Activated gamma-delta T cell (primary cell): ENCODE results near the gene ATP5F1E.
"Not testable (repeated sequence)": the region's sequence is repeated elsewhere in the genome, so short reads cannot be mapped to it uniquely, and the experiment has no call there.

Source experiments
- DNase-seq: peaks from one replicate; lab custom pipeline; 2025; lab: John Stamatoyannopoulos, UW

ATP5F1E gene

GRCh38 chr20:59042796-59043631, 10.9 kb upstream of the ATP5F1E start:
- peak; percentile 95 for DNase-seq

GRCh38 chr20:59042151-59042795, 10.1 kb upstream of the ATP5F1E start, which contains the start of gene PRELID3B:
Gene PRELID3B, minus strand, starts transcription at chr20:59042786. Its CDS starts 56 bp downstream, at chr20:59042730.
- peak; percentile 42 for DNase-seq

DNA sequence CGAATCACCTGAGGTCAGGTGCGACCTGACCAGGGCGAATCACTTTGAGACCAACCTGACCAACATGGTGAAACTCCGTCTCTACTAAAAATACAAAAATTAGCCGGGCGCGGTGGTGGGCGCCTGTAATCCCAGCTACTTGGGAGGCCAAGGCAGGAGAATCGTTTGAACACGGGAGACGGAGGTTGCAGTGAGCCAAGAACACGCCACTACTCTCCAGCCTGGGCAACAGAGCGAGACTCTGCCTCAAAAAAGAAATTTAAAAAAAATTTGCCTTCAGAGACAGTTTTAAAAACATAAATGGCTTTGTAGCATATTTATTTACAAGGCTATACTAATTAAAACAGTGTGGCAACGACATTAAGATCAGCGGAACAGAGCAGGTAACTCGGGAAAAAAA, 9.4 kb upstream of the ATP5F1E start:
- DNase-seq = not testable (repeated sequence)

GRCh38 chr20:59040667-59041066, 8.5 kb upstream of the ATP5F1E start:
- no peak for DNase-seq

DNA sequence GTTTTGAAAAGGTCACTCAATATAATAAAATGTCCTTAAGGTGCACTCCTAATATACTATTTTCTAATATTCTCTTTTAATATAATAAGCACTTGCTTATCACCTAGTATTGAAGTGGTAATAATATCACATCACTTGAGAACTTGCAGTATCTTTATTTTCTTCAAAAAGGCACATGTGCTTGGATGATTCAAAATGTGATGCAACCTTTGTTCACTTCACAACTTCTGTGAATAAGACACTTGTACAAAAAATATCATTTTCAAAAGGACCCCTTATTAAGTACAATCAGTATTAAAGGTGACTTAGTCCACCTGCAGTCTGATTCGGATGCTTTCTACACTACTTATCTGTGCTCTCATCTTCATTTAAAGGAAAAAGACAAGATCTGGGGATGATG, 7.1 kb upstream of the ATP5F1E start:
- DNase-seq = no peak

DNA sequence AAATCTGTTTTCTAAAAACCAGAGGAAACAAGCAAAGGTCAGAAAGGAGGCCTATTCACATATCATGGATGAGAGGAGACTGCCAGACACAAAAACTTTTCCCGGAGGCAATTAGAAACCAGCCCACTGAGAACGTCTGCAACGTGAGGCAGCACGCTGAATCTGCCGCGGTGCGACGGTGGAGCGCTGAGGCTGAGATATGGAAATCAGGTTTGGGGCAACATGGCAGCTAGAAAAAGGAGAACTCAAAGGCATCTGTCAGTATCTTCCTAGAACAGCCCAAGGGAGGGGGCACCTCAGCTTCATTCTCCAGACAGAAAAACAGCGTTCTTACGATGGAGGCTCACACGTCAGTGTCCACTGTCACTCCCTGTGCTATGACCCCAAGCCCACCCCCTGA, 5.3 kb upstream of the ATP5F1E start:
- no peak for DNase-seq

DNA sequence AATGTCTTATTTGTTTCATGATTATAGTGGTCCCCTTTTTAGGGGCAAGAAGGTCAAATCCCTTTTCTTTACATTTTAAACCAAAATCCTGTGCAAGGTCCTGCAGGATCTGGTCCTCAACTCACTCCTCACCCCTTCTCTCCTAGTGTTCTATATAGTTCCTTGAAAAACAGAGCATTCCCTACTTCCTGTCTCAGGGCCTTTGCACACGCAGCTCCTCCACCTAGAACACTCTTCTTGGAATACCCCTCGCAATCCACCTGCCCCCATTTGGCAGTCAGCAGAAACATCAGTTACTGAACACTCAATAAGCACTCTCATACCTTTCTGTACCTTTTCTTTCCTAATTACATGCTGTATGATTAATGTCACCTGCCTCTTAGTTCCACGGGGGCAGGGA, 3.2 kb upstream of the ATP5F1E start:
- DNase-seq = no peak

DNA sequence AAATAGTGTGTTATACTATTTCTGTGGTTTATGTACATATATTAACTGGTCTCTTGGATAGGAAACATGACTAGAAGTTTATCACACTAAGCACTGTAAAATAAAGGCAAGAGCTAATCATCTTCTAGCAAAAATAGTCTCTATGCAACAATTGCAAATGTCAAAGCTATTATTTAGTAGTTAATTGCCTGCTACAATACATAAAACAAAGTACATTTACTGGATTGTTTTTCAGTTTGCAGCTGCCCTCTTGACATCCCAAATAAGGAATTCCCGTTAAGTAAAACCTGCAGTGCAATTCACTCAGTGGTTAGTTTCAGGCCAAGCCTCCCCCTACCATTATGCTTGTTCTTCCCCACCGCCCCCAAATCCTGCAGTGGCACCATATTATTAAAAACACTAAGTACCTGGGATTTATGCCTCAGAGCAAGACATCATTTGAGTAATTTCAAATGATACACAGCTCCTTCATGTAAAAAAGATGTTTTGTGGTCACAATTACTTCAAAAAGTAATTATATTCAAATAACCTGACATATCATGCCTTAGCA, 1.6 kb upstream of the ATP5F1E start:
- no peak for DNase-seq

- DNase-seq = no peak
Observed at GRCh38 chr20:59033093-59033492, 958 bp upstream of the ATP5F1E start.

- DNase-seq = no peak
Observed at GRCh38 chr20:59032713-59033059, 551 bp upstream of the ATP5F1E start.

DNA sequence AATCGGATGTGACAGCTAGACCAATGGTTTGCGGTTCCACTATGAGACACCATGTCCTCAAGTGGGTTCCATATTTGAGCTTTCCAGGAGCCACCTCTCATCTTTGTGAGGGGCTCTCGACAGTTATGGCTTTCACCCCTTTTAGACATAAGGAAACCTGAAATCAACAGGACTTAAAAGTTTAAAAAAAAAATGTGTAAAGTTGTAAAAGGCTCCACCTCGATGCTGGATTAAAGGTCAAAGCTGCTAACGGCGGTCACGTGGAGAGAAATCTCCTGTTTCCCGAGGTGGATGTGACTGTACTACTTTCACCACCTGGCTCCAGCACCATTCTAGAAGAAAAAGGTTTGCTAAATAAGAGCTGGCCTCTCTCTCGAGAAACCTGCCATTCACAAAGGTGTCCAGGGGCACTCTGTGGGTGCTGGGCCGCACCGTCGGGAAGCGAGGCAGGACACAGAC, 542 bp downstream of the ATP5F1E start:
- no peak for DNase-seq

GRCh38 chr20:59030911-59031563, 1.1 kb downstream of the ATP5F1E start:
- DNase-seq = no peak

DNA sequence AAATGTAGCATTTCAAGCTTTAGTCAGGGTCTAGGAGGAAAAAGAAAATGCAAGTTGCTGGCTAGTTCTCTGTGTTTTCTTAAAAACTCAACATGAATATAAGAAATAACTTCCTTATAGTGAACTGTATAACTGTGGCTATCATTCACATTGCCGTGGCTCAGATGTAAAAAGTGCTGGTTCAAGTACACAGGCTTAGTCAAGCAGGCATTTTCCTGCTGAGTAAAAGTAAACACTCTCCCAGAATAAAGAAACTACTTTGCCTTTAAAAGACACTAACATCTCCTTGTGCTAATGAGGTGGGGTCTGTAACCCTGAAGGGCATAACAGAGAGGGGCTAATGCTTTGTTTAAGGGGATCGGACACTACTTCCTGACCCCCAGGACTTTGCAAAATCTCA, 3.3 kb downstream of the ATP5F1E start:
- no peak for DNase-seq

DNA sequence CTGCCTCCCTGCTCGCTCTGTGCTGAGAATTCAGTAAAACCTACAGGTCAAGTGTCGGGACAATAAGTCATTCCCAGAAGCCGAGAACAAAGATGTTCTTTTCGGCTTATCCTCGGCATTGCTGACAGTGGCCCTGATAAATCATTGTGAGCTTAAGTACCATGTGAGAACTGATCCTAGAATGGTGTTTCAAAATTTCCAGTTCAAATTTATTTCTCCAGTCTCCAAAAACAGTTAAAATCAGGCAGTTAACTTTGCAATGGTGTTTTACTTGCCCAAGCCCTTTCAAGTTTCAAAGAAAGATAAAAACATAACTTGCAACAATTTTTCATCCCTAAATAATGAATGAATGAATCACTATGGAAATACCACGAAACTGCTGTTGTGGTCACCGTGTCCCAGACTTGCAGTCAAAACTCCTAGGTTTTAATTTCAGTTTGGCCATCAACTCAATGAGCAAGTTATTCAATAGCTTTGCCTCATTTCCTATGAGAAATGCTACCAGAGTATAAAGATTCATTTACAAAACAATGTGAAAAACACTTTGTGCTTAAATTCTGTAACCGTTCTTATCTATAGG, 4.3 kb downstream of the ATP5F1E start:
- DNase-seq = no peak

GRCh38 chr20:59026904-59027740, 5.0 kb downstream of the ATP5F1E start:
- no peak for DNase-seq

GRCh38 chr20:59025511-59025910, 6.6 kb downstream of the ATP5F1E start:
- DNase-seq = no peak

- DNase-seq = no peak
Observed at GRCh38 chr20:59025086-59025485, 7.0 kb downstream of the ATP5F1E start.

DNA sequence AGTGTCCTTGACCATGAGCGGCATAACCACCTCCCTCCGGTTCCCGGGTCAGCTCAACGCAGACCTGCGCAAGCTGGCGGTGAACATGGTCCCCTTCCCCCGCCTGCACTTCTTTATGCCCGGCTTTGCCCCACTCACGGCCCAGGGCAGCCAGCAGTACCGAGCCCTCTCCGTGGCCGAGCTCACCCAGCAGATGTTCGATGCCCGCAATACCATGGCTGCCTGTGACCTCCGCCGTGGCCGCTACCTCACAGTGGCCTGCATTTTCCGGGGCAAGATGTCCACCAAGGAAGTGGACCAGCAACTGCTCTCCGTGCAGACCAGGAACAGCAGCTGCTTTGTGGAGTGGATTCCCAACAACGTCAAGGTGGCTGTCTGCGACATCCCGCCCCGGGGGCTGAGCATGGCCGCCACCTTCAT, 8.0 kb downstream of the ATP5F1E start:
- DNase-seq = no peak

DNA sequence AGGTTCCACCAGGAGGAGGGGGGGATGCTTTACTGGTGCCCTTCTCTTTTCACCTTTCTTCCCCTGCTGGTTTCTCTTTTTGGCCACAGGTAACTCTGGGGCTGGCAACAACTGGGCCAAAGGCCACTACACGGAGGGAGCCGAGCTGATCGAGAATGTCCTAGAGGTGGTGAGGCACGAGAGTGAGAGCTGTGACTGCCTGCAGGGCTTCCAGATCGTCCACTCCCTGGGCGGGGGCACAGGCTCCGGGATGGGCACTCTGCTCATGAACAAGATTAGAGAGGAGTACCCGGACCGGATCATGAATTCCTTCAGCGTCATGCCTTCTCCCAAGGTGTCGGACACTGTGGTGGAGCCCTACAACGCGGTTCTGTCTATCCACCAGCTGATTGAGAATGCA, 8.5 kb downstream of the ATP5F1E start:
- no peak for DNase-seq

GRCh38 chr20:59022754-59023153, 9.4 kb downstream of the ATP5F1E start:
- DNase-seq = no peak

DNA sequence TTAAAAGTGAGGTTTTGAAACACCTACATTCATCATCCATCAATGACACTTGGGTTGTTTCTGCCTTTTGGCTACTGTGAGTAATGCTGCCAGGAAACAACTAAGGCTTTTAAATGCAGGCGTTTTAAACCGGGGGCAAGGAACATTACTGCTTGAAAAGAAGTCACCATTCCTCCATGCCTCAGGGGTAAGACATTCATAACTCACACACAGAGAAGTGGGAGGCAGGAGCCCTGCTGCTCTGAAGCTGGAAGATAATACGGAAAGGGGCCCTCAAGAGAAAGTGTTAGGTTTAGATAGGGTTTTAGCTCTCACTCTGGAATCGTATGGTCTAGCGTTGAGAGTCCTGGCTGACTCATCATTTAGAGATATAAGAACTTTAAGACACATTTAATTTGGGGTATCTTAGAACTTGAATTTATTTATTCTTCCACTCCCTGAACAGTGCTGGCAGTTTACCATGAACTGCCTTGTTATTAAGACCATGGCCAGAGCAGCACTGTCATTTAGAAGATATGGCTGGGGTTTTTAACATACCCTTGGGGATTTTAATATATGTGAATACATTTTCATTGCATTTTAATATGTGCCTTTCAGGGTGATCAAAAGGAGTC, 11.1 kb downstream of the ATP5F1E start:
- no peak for DNase-seq
